ENCODE data around the gene BTG3. TPM values are rescaled to one million over a fixed set of nuclear protein-coding genes. Genes with fewer than 3 reads are reported as not detected.

BTG3 gene
- total RNA-seq, 1 donor from 2014 or later, result 45.5 TPM

GRCh38 chr21:17552410-17552809, 60.3 kb downstream of the BTG3 start:
- Mint-ChIP-seq H3K36me3 (ENCODE audit: low read depth, unreplicated experiment) (no peaks in the 10 kb centered on the region), H3K9me3 (ENCODE audit: unreplicated experiment) (no peaks in the 10 kb centered on the region), H3K4me3 (ENCODE audit: unreplicated experiment) (no peak overlapping the region), H3K27me3 (ENCODE audit: low read depth, unreplicated experiment) (no peaks in the 10 kb centered on the region), H3K27ac (ENCODE audit: unreplicated experiment) (no peak overlapping the region), H3K4me1 (ENCODE audit: low read depth, unreplicated experiment) (peaks cover 19% of the 10 kb centered on the region)
- H3K9me3 ChIP-seq (ENCODE audit: insufficient read depth, low read depth, low read length), result no peaks in the 10 kb centered on the region
- TF ChIP-seq, protein P1, sequence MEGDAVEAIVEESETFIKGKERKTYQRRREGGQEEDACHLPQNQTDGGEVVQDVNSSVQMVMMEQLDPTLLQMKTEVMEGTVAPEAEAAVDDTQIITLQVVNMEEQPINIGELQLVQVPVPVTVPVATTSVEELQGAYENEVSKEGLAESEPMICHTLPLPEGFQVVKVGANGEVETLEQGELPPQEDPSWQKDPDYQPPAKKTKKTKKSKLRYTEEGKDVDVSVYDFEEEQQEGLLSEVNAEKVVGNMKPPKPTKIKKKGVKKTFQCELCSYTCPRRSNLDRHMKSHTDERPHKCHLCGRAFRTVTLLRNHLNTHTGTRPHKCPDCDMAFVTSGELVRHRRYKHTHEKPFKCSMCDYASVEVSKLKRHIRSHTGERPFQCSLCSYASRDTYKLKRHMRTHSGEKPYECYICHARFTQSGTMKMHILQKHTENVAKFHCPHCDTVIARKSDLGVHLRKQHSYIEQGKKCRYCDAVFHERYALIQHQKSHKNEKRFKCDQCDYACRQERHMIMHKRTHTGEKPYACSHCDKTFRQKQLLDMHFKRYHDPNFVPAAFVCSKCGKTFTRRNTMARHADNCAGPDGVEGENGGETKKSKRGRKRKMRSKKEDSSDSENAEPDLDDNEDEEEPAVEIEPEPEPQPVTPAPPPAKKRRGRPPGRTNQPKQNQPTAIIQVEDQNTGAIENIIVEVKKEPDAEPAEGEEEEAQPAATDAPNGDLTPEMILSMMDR (IDR thresholded peaks at IDR 0.05; ENCODE audit: insufficient read depth, low read depth, low read length), result no peak
- no peaks in the 10 kb centered on the region for H3K4me1 ChIP-seq (ENCODE audit: insufficient read depth, low read length)
- no peaks in the 10 kb centered on the region for H3K79me2 ChIP-seq (ENCODE audit: insufficient read depth, low read length)
- H2AFZ ChIP-seq (ENCODE audit: low read depth, low read length), result no peak overlapping the region
- no peaks in the 10 kb centered on the region for H4K20me1 ChIP-seq (ENCODE audit: insufficient read depth, low read length)
- no peak overlapping the region for H3K4me3 ChIP-seq (ENCODE audit: insufficient read depth, low read depth, low read length)
- no peak overlapping the region for H3K4me2 ChIP-seq (ENCODE audit: low read length)
- no peaks in the 10 kb centered on the region for H3K36me3 ChIP-seq (ENCODE audit: insufficient read depth, low read length)
- no peak overlapping the region for H3K27ac ChIP-seq (ENCODE audit: low read depth, low read length)
- no peaks in the 10 kb centered on the region for H3K27me3 ChIP-seq (ENCODE audit: insufficient read depth, low read length)
- FAIRE-seq (no peak), DNase-seq (ENCODE audit: low read depth) (no peak)
- H3K9ac ChIP-seq (ENCODE audit: low read length), result no peak overlapping the region

- Histone ChIP-seq H3K79me2 (ENCODE audit: insufficient read depth, low read length) (no peaks in the 10 kb centered on the region), H3K27ac (ENCODE audit: low read depth, low read length) (no peak overlapping the region), H3K27me3 (ENCODE audit: insufficient read depth, low read length) (no peaks in the 10 kb centered on the region), H2AFZ (ENCODE audit: low read depth, low read length) (no peak overlapping the region), H4K20me1 (ENCODE audit: insufficient read depth, low read length) (no peaks in the 10 kb centered on the region), H3K4me1 (ENCODE audit: insufficient read depth, low read length) (no peaks in the 10 kb centered on the region), H3K36me3 (ENCODE audit: insufficient read depth, low read length) (no peaks in the 10 kb centered on the region), H3K9me3 (ENCODE audit: insufficient read depth, low read depth, low read length) (no peaks in the 10 kb centered on the region), H3K4me2 (ENCODE audit: low read length) (no peak overlapping the region), H3K9ac (ENCODE audit: low read length) (no peak overlapping the region), H3K4me3 (ENCODE audit: insufficient read depth, low read depth, low read length) (no peak overlapping the region)
- peaks cover 2% of the 10 kb centered on the region for H3K36me3 Mint-ChIP-seq (ENCODE audit: low read depth, unreplicated experiment)
- no peak for FAIRE-seq
- no peak for TF ChIP-seq EZH2 (IDR thresholded peaks at IDR 0.05; ENCODE audit: insufficient read depth, low read length)
- H3K9me3 Mint-ChIP-seq (ENCODE audit: unreplicated experiment), result no peaks in the 10 kb centered on the region
- no peaks in the 10 kb centered on the region for H3K27me3 Mint-ChIP-seq (ENCODE audit: low read depth, unreplicated experiment)
- no peak for DNase-seq (ENCODE audit: low read depth)
- no peak overlapping the region for H3K4me3 Mint-ChIP-seq (ENCODE audit: unreplicated experiment)
- no peak overlapping the region for H3K27ac Mint-ChIP-seq (ENCODE audit: unreplicated experiment)
- H3K4me1 Mint-ChIP-seq (ENCODE audit: low read depth, unreplicated experiment), result peaks cover 12% of the 10 kb centered on the region
These were observed 61.9 kb downstream of the BTG3 start for GRCh38 chr21:17550671-17551308.

GRCh38 chr21:17548262-17548661, 64.4 kb downstream of the BTG3 start:
- Histone ChIP-seq H3K27me3 (ENCODE audit: insufficient read depth, low read length) (no peaks in the 10 kb centered on the region), H3K36me3 (ENCODE audit: insufficient read depth, low read length) (no peaks in the 10 kb centered on the region), H3K27ac (ENCODE audit: low read depth, low read length) (no peak overlapping the region), H2AFZ (ENCODE audit: low read depth, low read length) (no peak overlapping the region), H3K4me3 (ENCODE audit: insufficient read depth, low read depth, low read length) (no peak overlapping the region), H4K20me1 (ENCODE audit: insufficient read depth, low read length) (no peaks in the 10 kb centered on the region), H3K4me2 (ENCODE audit: low read length) (no peak overlapping the region), H3K79me2 (ENCODE audit: insufficient read depth, low read length) (no peaks in the 10 kb centered on the region), H3K4me1 (ENCODE audit: insufficient read depth, low read length) (no peaks in the 10 kb centered on the region), H3K9ac (ENCODE audit: low read length) (no peak overlapping the region), H3K9me3 (ENCODE audit: insufficient read depth, low read depth, low read length) (no peaks in the 10 kb centered on the region)
- FAIRE-seq, result no peak
- H3K27ac Mint-ChIP-seq (ENCODE audit: unreplicated experiment), result no peak overlapping the region
- no peak for TF ChIP-seq EZH2 (IDR thresholded peaks at IDR 0.05; ENCODE audit: insufficient read depth, low read length)
- TF ChIP-seq, protein P1 (IDR thresholded peaks at IDR 0.05; ENCODE audit: insufficient read depth, low read depth, low read length), result no peak
- no peak overlapping the region for H3K4me3 Mint-ChIP-seq (ENCODE audit: unreplicated experiment)
- no peaks in the 10 kb centered on the region for H3K4me1 Mint-ChIP-seq (ENCODE audit: low read depth, unreplicated experiment)
- no peak for DNase-seq (ENCODE audit: low read depth)
- H3K9me3 Mint-ChIP-seq (ENCODE audit: unreplicated experiment), result no peaks in the 10 kb centered on the region
- no peaks in the 10 kb centered on the region for H3K27me3 Mint-ChIP-seq (ENCODE audit: low read depth, unreplicated experiment)
- peaks cover 2% of the 10 kb centered on the region for H3K36me3 Mint-ChIP-seq (ENCODE audit: low read depth, unreplicated experiment)
